Activated T-cell treated with anti-CD3 and anti-CD28 coated beads for 24 hours (primary cell): ENCODE measurements around the gene GRID1.

Experiments used
- DNase-seq: peaks from one replicate; pipeline ENCODE4 v3.0.0-alpha.2; 2020; ENCODE audit warnings: low read depth

GRID1 gene

DNA sequence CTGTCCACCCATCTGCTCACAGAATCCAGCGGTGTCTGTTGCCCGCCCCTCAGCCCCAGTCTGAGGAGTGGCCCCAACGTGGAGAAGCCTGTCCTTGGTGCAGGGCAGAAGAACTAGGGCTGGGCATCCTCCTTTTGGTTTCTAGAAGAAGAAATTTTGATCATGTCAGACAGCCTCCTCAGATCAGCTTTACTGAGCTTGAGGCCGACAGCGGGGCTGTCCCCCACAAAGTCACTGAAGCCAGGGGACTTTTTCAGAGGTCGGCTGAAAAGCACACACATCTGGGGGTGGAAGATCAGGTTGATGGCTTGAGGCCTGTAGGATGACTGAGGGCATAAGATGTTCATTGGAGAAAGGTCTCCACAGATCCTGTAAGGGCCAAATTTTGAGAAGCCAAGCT, 767.9 kb downstream of the GRID1 start:
- DNase-seq = no peak

DNA sequence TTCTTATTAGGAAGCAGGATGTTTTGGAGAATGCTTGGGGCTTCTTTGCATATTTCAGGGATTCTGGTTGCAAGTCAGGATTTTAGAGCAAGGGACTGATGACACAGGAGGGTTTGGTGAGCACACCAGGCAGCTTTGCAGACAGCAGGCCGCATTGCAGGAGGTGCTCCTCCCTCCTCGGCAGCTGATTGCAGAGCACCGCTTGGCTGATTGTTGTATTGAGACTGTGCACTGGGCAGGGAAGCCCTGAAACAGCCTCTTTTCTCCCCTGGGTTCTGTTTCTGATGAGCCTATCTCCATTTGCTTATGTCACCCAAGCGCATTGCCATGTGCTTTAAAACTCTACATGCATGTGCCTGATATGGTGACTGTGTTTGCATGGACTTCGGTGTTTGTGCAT, 769.6 kb downstream of the GRID1 start:
- DNase-seq = no peak

DNA sequence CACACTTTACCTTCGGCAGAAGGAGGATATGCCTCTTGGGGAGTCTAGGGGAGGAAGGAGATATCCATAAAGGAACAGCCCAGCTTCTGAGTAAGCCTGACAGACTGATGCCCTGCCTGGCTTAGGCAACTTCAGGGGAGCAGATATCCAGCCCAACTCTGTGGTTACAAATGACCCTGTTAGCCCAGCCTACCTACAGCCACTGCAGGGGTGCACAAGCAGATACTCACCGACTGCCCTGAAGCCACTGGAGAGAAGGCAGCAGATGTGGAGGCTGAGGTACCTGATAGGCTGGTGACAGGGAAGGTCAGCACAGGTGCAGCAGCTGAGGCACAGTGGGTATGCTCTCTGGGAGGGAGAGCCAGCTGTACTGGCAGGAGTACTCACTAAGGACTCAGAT, 770.2 kb downstream of the GRID1 start:
- no peak for DNase-seq

DNA sequence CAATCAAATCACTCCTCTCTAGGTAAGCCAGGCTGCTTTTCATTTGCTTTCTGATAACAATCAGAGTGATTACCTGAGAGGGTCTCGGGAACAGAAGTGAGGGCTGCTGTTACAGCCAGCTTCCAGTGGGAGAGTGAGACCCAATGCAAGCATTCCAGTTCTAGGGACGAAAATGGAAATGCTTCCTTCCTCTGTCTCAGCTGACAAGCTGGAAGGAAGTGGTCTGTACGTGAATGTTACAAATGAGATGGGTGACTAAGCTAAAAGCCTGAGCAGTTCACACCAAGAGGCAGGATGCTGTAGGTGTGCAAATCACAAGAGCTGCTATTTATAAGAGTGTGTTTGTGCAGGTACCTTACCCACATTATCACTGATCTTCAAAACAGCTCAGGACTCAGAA, 772.4 kb downstream of the GRID1 start:
- DNase-seq = no peak

DNA sequence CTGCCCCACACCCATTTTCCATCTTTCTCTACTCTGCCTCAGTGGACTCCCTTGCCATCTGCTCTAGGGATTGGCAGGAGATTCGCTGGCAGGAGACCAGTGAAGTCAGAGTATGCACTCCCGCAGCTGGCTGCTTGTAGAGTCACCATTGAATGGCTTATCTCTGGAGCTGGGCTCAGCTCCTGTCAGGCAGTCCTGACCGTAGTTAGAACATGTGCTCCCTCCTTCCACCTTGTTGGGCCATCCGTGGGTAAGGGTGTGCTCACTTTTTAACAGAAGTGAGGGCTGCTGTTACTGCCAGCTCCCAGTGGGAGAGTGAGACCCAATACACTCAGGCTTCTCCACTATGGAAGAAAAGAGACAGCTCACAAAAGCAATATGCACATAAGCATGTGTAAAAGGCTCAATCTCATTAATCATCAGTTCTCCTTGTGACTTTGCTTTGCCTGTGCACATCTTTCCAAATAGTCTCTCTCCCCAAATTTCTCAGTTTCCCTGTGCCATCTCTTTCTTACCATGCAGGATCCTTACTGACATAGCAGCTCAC, 773.3 kb downstream of the GRID1 start:
- DNase-seq = no peak

DNA sequence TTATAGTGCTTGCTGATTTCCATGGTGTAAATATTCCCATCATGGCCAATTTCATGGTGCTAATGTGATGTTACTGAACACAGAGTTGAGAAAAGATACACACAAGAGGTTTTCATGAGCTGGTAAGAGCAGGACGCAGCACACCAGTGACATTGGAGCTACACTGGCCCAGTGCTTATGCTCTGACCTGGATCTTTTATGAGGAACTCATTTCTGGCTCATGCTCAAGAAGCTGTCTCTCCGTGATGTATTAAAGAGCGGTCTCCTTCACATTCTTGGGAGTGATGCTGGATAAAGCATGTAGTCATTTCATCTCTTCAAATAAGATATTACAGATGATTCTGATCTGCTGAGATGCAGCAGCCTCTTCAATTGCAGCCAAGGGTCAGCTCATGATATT, 785.2 kb downstream of the GRID1 start:
- DNase-seq = no peak

DNA sequence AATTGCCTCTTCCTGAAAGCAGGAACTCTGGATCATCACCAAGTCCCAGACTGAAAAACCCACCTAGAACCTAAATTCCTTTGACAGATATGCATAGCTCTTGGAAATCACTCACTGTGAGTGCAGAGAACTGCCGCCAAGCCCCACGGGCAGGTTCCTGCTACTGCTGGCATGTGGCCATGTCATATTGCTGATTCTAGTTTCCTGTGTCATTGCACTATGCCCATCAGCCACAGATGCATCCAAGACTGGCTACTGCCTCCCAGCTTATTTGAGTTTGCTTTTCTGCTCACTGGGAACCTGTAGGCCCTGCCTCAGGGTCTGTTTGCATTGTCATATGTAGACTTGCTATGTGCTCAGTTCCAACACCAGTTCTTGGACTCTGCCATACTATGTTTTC, 786.0 kb downstream of the GRID1 start:
- no peak for DNase-seq

DNA sequence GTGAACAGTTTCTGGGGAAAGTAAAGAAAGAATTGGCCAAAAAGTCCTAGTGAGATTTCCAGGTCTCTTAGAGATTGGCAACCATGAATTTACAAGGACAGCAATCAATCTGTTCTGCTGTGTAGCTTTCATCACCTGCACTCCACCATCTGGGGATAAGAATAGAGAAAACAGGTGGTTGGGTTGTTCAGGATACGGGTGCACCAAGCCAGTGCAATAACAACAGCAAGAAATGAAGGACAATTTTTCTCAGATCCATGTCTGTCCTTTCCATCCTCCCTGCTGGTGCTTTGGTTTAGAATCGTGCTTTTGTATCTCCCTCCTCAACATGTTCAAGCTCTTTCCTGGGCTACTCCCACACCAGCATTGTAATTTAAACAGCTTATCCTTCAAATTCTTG, 787.7 kb downstream of the GRID1 start:
- no peak for DNase-seq

DNA sequence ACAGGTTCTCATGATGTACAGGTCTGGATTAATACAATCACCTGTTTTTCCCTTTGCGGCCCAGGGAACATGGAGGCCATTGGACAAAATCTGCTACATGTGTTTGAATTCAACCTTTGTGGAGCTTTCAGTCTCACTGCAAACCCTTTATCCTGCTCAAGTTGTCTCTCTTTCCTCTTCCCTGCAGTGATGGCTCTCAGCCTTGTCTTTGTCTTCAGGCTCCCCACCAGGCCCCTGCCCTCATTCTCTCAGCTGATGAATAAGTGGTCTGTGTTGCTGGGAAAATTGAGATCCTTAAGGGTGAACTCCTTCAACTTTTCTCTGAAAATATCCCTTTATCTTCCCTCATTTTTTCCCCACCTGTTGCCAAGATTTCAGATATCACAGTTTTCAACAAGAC, 791.2 kb downstream of the GRID1 start:
- no peak for DNase-seq

DNA sequence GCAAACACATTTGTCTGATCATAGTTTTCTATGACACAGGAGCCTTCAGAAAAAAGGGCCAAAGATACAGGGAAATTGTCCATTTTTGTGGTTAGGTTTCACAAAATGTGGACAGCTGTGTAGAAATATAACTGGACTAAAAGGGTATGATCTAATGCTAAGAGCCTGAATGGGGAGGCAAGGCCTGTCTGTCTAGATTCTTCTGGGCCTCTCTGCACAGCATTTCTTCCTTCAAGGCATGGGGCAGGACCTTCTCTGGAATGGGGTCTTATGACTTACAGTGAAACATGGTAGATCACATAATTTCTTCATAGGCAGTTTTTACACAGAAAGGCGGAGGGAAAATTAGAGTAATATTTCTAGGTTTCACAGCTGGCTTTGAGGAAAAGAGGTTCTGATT, 795.7 kb downstream of the GRID1 start:
- DNase-seq = no peak

DNA sequence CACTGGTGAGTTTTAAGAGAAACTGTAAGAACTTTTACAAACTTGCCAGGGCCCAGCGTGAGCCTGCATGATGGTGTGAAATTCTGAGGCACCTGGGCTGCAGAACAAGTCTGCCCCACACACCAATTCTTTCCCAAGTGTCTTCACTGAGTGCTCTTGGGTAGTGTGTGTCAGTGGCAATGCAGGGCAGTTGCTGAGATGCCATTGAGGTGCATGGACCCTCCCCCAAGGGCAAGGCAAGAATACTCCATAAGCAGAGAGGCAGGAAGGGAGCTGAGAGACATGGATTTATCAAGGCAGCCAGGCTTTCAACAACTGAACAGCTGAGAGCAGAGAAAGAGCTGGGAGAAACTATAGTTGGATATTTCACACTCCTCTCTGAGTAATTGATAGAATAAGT, 801.2 kb downstream of the GRID1 start:
- DNase-seq = no peak

DNA sequence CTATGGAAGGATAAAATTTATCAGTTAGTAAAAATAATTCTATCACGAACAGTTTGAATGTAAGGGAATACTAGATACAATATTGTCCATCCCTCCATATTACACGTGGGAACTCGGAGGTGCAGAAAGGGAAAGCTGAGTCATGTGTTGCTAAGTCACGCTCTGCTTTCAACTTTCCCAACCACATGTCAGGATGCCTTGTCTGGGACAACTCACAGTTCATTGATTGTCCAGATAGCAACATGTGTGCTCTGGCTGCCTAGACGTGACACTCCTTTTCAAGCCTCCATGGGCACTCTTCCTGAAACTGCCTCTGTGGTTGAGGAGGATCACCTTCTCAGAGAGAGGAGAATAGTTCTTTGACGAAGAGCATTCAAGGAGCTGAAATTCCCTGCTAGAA, 808.1 kb downstream of the GRID1 start:
- no peak for DNase-seq

DNA sequence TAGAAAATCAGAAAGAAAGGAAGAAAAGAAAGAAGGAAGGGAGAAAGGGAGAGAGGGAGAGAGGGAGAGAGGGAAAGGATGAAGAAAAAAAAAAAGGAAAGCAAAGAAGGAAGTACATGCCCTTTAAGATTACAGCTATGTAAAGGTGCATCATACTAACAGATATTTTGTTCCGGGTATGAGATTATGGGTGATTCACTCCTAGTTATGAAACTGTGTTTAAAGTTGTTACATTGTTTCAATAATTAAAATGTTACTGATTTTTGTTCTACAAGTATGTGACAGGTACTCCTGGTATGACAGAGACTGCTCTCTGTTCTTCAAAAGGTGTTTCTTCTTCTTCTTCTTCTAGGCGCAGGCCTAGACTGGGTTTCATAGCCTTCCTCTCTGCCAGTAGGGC, 808.9 kb downstream of the GRID1 start:
- DNase-seq = no peak

DNA sequence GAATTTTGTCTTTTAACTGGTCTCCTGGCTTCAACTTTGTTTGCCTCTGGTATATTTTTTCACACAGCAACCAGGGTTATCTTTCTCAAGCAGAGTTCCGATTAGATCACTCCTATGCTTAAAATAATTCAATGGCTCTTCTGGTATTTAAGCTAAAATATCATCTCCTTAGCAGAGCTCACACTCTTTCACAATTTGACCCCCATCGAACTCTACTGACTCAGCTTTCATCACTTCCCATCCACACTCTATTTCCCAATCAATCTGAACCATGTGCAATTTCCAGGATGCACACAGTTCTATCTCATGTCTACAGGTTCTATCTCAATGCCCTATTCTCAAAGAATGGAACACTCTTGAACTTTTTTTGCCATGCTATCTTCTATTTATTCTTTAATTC, 809.5 kb downstream of the GRID1 start:
- DNase-seq = no peak
